ENCODE data around the gene DENND5B. TPM values are rescaled to one million over a fixed set of nuclear protein-coding genes. Genes with fewer than 3 reads are reported as not detected.
"Not testable (repeated sequence)": the region's sequence is repeated elsewhere in the genome, so short reads cannot be mapped to it uniquely, and the experiment has no call there.

Gene DENND5B
- total RNA-seq, 4 donors from 2014 or later: 15.7 to 19.1 (median 18.5) TPM

GRCh38 chr12:31387011-31387410 is 203.9 kb downstream of the DENND5B start:
- H3K9me3 ChIP-seq: no peaks in the 10 kb centered on the region
- no peak for DNase-seq (ENCODE audit: extremely low spot score)
- 77% methylated on average over 2 of the region's 2 CpGs for WGBS
- TF ChIP-seq CTCF (IDR thresholded peaks at IDR 0.05): no peak
- no peak for TF ChIP-seq POLR2A (IDR thresholded peaks at IDR 0.05; ENCODE audit: low read depth)
- TF ChIP-seq POLR2AphosphoS5 (IDR thresholded peaks at IDR 0.05): no peak
- TF ChIP-seq EP300 (IDR thresholded peaks at IDR 0.05): no peak
- intact Hi-C loops (cut with DNase I): no loop called here
- peaks cover 12 to 69% (median 52%) of the 10 kb centered on the region in 4 donors for H3K36me3 ChIP-seq
- H3K27me3 ChIP-seq: no peaks in the 10 kb centered on the region
- H3K27ac ChIP-seq (replicated peaks in 1 of 4): no peak overlapping the region
- H3K4me1 ChIP-seq: no peaks in the 10 kb centered on the region
- H3K4me3 ChIP-seq: no peak overlapping the region

GRCh38 chr12:31386364-31386777 is 204.6 kb downstream of the DENND5B start:
- WGBS: 55% methylated on average over 2 of the region's 2 CpGs
- Histone ChIP-seq H3K9me3 (no peaks in the 10 kb centered on the region), H3K27me3 (no peaks in the 10 kb centered on the region), H3K27ac (replicated peaks in 1 of 4) (no peak overlapping the region), H3K4me1 (no peaks in the 10 kb centered on the region), H3K36me3 (peaks cover 11 to 62% (median 46%) of the 10 kb centered on the region in 4 donors), H3K4me3 (no peak overlapping the region)
- intact Hi-C loops (cut with DNase I): no loop called here
- no peak for DNase-seq (ENCODE audit: extremely low spot score)
- TF ChIP-seq POLR2A (IDR thresholded peaks at IDR 0.05; ENCODE audit: low read depth) (no peak), CTCF (IDR thresholded peaks at IDR 0.05) (no peak), POLR2AphosphoS5 (IDR thresholded peaks at IDR 0.05) (no peak), EP300 (IDR thresholded peaks at IDR 0.05) (no peak)

- intact Hi-C loops (cut with DNase I); H3K27ac ChIP-seq (replicated peaks in 1 of 4); H3K4me1 ChIP-seq; H3K9me3 ChIP-seq; DNase-seq (ENCODE audit: extremely low spot score); H3K27me3 ChIP-seq; H3K4me3 ChIP-seq; H3K36me3 ChIP-seq: not testable (repeated sequence)
- 91% methylated on average over 8 of the region's 8 CpGs for WGBS
Observed at GRCh38 chr12:31377210-31377609, 213.7 kb downstream of the DENND5B start.

- H3K4me1 ChIP-seq; H3K9me3 ChIP-seq; DNase-seq (ENCODE audit: extremely low spot score); H3K27me3 ChIP-seq; H3K27ac ChIP-seq (replicated peaks in 1 of 4); H3K36me3 ChIP-seq; intact Hi-C loops (cut with DNase I); H3K4me3 ChIP-seq: not testable (repeated sequence)
- 93% methylated on average over 6 of the region's 6 CpGs for WGBS
Observed at GRCh38 chr12:31375422-31375821, 215.5 kb downstream of the DENND5B start.

- Histone ChIP-seq H3K4me3 (no peak overlapping the region), H3K9me3 (no peaks in the 10 kb centered on the region), H3K27me3 (no peaks in the 10 kb centered on the region), H3K4me1 (peaks cover 0 to 11% (median 8%) of the 10 kb centered on the region in 4 donors), H3K27ac (replicated peaks in 1 of 4) (no peak overlapping the region), H3K36me3 (no peaks in the 10 kb centered on the region)
- no peak for DNase-seq (ENCODE audit: extremely low spot score)
- intact Hi-C loops (cut with DNase I): no loop called here
- TF ChIP-seq POLR2AphosphoS5 (IDR thresholded peaks at IDR 0.05) (no peak), EP300 (IDR thresholded peaks at IDR 0.05) (no peak), POLR2A (IDR thresholded peaks at IDR 0.05; ENCODE audit: low read depth) (no peak), CTCF (IDR thresholded peaks at IDR 0.05) (no peak)
- 92% methylated on average over 2 of the region's 2 CpGs for WGBS
Observed at GRCh38 chr12:31371256-31371620, 219.7 kb downstream of the DENND5B start.

GRCh38 chr12:31370531-31371255 is 220.2 kb downstream of the DENND5B start:
- no peaks in the 10 kb centered on the region for H3K36me3 ChIP-seq
- no peaks in the 10 kb centered on the region for H3K9me3 ChIP-seq
- TF ChIP-seq EP300 (IDR thresholded peaks at IDR 0.05) (no peak), POLR2AphosphoS5 (IDR thresholded peaks at IDR 0.05) (no peak), POLR2A (IDR thresholded peaks at IDR 0.05; ENCODE audit: low read depth) (no peak), CTCF (IDR thresholded peaks at IDR 0.05) (no peak)
- H3K27ac ChIP-seq (replicated peaks in 1 of 4): peak overlapping the region in 2 of 4 donors; percentile 10 to 26
- intact Hi-C loops (cut with DNase I): no loop called here
- no peak for DNase-seq (ENCODE audit: extremely low spot score)
- no peaks in the 10 kb centered on the region for H3K27me3 ChIP-seq
- WGBS: 65% methylated on average over 9 of the region's 10 CpGs
- H3K4me3 ChIP-seq: peak overlapping the region; percentile 27 to 49 (median 39)
- peaks cover 0 to 11% (median 8%) of the 10 kb centered on the region in 4 donors for H3K4me1 ChIP-seq
